Brain microvascular endothelial cell (primary cell): ENCODE data around the gene ST8SIA1.

Experiments
- DNase-seq: peaks from one replicate; pipeline ENCODE4 v3.0.0-alpha.2; 2020
- H3K27ac ChIP-seq: fragments of 250-450 bp; sonication (Bioruptor Pico); 2 replicates; pipeline ENCODE4 v1.5.1; 2020; ENCODE audit warnings: mild to moderate bottlenecking, moderate library complexity
- H3K27me3 ChIP-seq: fragments of 250-450 bp; sonication (Bioruptor Pico); replicated peaks from 2 replicates; pipeline ENCODE4 v1.5.1; 2020; ENCODE audit warnings: mild to moderate bottlenecking
- H3K36me3 ChIP-seq: fragments of 250-450 bp; sonication (Bioruptor Pico); replicated peaks from 2 replicates; pipeline ENCODE4 v1.5.1; 2020; ENCODE audit warnings: mild to moderate bottlenecking
- H3K4me3 ChIP-seq: 2 replicates; pipeline ENCODE4 v1.5.1; 2011; ENCODE audit warnings: low read depth, mild to moderate bottlenecking, control low read depth, low read length, moderate library complexity
- in situ Hi-C: cut with HindIII; loops from 2 replicates; pipeline ENCODE4 v1.10.0; 2017; ENCODE audit warnings: low sequenced_read_pairs, low pct_ligation_motif_present
- TF ChIP-seq, protein P1 (sequence below): IDR thresholded peaks from 2 replicates; pipeline ENCODE4 v1.5.1; 2011; ENCODE audit warnings: low read depth, mild to moderate bottlenecking, moderate library complexity, low read length, control low read depth, inconsistent platforms; ENCODE audit errors: missing control alignments

Gene ST8SIA1

DNA sequence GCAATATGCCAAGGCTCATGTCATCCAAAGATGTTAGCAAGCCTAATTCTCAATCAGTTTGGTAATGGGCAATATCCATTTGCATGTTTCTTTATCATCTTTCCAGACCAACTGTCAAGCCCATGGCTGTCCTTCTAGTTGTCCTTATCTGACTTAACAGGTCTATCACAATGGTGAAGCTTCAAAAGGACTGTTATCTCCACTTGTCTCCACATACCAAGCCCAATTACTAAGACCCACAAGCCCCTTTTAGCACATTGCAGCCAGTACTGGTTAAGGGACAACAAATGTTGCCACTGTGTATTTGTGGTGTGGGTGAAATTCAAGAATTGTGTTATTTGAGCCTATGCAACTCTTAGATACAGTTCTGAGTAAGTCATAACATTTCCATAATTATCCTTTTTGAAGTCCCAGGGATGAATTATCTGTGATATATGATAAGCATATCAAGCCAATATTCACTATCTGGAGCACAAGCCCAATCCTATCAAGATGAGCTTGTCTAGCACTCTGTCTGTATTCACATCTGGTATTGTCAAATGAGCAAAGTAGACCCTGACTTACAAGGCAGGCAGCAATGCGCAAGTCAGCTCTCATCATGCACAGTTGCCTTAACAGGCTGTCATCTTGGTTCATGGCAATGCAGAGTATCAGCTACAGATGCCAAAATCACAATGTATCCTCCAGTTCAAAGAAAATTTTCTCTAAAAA is 19.3 kb upstream of the ST8SIA1 start:
- Histone ChIP-seq H3K27ac (no peak overlapping the region), H3K27me3 (no peaks in the 10 kb centered on the region), H3K36me3 (no peaks in the 10 kb centered on the region), H3K4me3 (no peak overlapping the region)
- TF ChIP-seq, protein P1, sequence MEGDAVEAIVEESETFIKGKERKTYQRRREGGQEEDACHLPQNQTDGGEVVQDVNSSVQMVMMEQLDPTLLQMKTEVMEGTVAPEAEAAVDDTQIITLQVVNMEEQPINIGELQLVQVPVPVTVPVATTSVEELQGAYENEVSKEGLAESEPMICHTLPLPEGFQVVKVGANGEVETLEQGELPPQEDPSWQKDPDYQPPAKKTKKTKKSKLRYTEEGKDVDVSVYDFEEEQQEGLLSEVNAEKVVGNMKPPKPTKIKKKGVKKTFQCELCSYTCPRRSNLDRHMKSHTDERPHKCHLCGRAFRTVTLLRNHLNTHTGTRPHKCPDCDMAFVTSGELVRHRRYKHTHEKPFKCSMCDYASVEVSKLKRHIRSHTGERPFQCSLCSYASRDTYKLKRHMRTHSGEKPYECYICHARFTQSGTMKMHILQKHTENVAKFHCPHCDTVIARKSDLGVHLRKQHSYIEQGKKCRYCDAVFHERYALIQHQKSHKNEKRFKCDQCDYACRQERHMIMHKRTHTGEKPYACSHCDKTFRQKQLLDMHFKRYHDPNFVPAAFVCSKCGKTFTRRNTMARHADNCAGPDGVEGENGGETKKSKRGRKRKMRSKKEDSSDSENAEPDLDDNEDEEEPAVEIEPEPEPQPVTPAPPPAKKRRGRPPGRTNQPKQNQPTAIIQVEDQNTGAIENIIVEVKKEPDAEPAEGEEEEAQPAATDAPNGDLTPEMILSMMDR: no peak
- in situ Hi-C loops: no loop called here
- DNase-seq: no peak

- Histone ChIP-seq H3K27ac (no peak overlapping the region), H3K27me3 (no peaks in the 10 kb centered on the region), H3K36me3 (no peaks in the 10 kb centered on the region), H3K4me3 (no peak overlapping the region)
- DNase-seq: no peak
- in situ Hi-C loops: no loop called here
- TF ChIP-seq, protein P1: no peak
Measured at GRCh38 chr12:22350886-22351285, 16.4 kb upstream of the ST8SIA1 start.

DNA sequence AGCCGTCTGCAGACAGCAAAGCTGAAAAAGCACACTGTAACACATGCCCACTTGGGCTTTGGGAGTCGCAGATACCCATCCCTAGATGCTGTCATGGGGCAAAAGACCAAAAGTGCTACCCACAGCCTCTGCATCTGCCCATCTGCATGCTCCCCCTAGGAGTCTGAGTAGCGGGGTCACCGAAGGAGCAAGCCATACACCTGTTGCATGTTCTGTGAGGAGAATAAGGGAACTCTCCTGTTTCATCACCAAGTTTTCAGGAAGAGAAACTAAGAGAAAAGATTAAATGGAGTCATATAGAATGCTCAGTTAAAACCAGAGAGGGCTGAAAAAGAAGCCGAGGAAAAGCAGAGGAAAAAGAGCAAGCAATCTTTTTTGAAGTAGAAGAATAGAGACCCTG is 13.7 kb upstream of the ST8SIA1 start:
- in situ Hi-C loops: no loop called here
- TF ChIP-seq, protein P1: no peak
- Histone ChIP-seq H3K36me3 (no peaks in the 10 kb centered on the region), H3K27ac (no peak overlapping the region), H3K4me3 (no peak overlapping the region), H3K27me3 (no peaks in the 10 kb centered on the region)
- no peak for DNase-seq

- Histone ChIP-seq H3K4me3 (no peak overlapping the region), H3K36me3 (no peaks in the 10 kb centered on the region), H3K27ac (no peak overlapping the region), H3K27me3 (no peaks in the 10 kb centered on the region)
- no peak for DNase-seq
- in situ Hi-C loops: no loop called here
- TF ChIP-seq, protein P1: no peak
Measured at GRCh38 chr12:22340143-22340542, 5.6 kb upstream of the ST8SIA1 start.

DNA sequence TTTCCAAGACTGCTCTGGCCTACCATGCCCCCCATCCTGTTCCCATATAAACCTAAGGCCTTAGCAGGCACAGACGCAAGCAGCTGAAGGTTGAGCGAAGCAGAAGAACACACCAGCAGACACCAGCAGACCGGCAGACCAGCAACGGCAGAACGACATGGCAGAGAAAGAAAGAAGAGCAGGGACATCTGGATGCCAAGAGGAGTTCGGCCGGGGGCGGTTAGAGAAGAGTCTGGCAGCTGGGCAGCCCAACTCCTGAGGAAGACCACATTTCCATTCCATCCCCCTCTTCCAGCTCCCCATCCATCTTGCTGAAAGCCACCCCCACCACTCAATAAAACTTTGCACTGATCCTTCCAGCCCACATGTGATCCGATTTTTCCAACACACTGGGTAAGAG is 5.2 kb upstream of the ST8SIA1 start:
- in situ Hi-C loops: no loop called here
- DNase-seq: no peak
- H3K27me3 ChIP-seq: no peaks in the 10 kb centered on the region
- TF ChIP-seq, protein P1: no peak
- H3K27ac ChIP-seq: no peak overlapping the region
- no peak overlapping the region for H3K4me3 ChIP-seq
- no peaks in the 10 kb centered on the region for H3K36me3 ChIP-seq

GRCh38 chr12:22335794-22336166 is 1.3 kb upstream of the ST8SIA1 start:
- no peak overlapping the region for H3K27ac ChIP-seq
- TF ChIP-seq, protein P1: no peak
- peaks cover 10% of the 10 kb centered on the region for H3K27me3 ChIP-seq
- peak overlapping the region; percentile 69 for H3K4me3 ChIP-seq
- in situ Hi-C loops: no loop called here
- H3K36me3 ChIP-seq: no peaks in the 10 kb centered on the region
- DNase-seq: no peak
